H1 (cell line): Measurements from ENCODE around the gene GCLC.

Source experiments
- CHD7 ChIP-seq: fragments of 300-600 bp; sonication (generic); IDR thresholded peaks from 2 replicates; pipeline ENCODE4 v1.7.1; 2012; ENCODE audit warnings: low read length, moderate library complexity, mild to moderate bottlenecking, inconsistent platforms; ENCODE audit not compliant: insufficient replicate concordance
- CTCF ChIP-seq, 3 experiments: IDR thresholded peaks; 1 replicate in 2 of 3; 2 replicates in 1 of 3; pipeline versions ENCODE4 v1.5.1 to v1.6.1; 2011; ENCODE audit warnings: low read length in 3 of 3, mild to moderate bottlenecking in 3 of 3, inconsistent platforms in 2 of 3, low read depth in 1 of 3, moderate library complexity in 1 of 3; ENCODE audit not compliant: insufficient read depth in 1 of 3; ENCODE audit errors: control extremely low read depth in 1 of 3
- HDAC6 ChIP-seq: IDR thresholded peaks from one replicate; pipeline ENCODE4 v1.7.1; 2012; ENCODE audit warnings: low read depth, mild to moderate bottlenecking, inconsistent platforms, low read length, moderate library complexity
- MAX ChIP-seq: IDR thresholded peaks from 2 replicates; pipeline ENCODE4 v1.6.1; 2012; ENCODE audit warnings: inconsistent platforms
- NRF1 ChIP-seq: IDR thresholded peaks from 2 replicates; pipeline ENCODE4 v1.6.1; 2011; ENCODE audit warnings: mild to moderate bottlenecking, low read depth, low read length, improper control_type of control experiment
- POLR2AphosphoS5 ChIP-seq: IDR thresholded peaks from 2 replicates; pipeline ENCODE4 v1.6.1; 2011; ENCODE audit warnings: low read depth, low read length
- RFX5 ChIP-seq: IDR thresholded peaks from 2 replicates; pipeline ENCODE4 v1.6.1; 2011; ENCODE audit warnings: low read depth, low read length, improper control_type of control experiment, borderline replicate concordance
- TAF1 ChIP-seq: IDR thresholded peaks from 2 replicates; pipeline ENCODE4 v1.6.1; 2011; ENCODE audit warnings: mild to moderate bottlenecking, low read depth, low read length
- TCF12 ChIP-seq: IDR thresholded peaks from 2 replicates; pipeline ENCODE4 v1.6.1; 2011; ENCODE audit warnings: low read depth, mild to moderate bottlenecking, low read length
- YY1 ChIP-seq: IDR thresholded peaks from 2 replicates; pipeline ENCODE4 v1.6.1; 2011; ENCODE audit warnings: low read depth, mild to moderate bottlenecking, low read length
- TF ChIP-seq, protein P1 (sequence below): IDR thresholded peaks from 2 replicates; pipeline ENCODE4 v1.6.1; 2011; ENCODE audit warnings: low read length, improper control_type of control experiment

- TF ChIP-seq TAF1 = no peak
- no peak for TF ChIP-seq CTCF (IDR thresholded peaks at IDR 0.05; ENCODE audit: control extremely low read depth in 1 of 3, insufficient read depth in 1 of 3, low read depth in 1 of 3, low read length in 3 of 3)
- TF ChIP-seq, protein P1, sequence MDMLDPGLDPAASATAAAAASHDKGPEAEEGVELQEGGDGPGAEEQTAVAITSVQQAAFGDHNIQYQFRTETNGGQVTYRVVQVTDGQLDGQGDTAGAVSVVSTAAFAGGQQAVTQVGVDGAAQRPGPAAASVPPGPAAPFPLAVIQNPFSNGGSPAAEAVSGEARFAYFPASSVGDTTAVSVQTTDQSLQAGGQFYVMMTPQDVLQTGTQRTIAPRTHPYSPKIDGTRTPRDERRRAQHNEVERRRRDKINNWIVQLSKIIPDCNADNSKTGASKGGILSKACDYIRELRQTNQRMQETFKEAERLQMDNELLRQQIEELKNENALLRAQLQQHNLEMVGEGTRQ = no peak
- no peak for TF ChIP-seq NRF1
- no peak for TF ChIP-seq HDAC6
- TF ChIP-seq TCF12 = no peak
- TF ChIP-seq RFX5 = no peak
- no peak for TF ChIP-seq MAX
- TF ChIP-seq CHD7 = no peak
- no peak for TF ChIP-seq YY1
- TF ChIP-seq POLR2AphosphoS5 = no peak
Observed at GRCh38 chr6:53465732-53466131, 79.2 kb downstream of the GCLC start.
